Measurements from ENCODE around the gene POLR3H. TPM values are rescaled to one million over a fixed set of nuclear protein-coding genes. Genes with fewer than 3 reads are reported as not detected.
A peak's percentile ranks its signal among the peaks of the same experiment; 100 is the strongest.

The POLR3H gene
- total RNA-seq, 1 donor from 2014 or later: 44.5 TPM

DNA sequence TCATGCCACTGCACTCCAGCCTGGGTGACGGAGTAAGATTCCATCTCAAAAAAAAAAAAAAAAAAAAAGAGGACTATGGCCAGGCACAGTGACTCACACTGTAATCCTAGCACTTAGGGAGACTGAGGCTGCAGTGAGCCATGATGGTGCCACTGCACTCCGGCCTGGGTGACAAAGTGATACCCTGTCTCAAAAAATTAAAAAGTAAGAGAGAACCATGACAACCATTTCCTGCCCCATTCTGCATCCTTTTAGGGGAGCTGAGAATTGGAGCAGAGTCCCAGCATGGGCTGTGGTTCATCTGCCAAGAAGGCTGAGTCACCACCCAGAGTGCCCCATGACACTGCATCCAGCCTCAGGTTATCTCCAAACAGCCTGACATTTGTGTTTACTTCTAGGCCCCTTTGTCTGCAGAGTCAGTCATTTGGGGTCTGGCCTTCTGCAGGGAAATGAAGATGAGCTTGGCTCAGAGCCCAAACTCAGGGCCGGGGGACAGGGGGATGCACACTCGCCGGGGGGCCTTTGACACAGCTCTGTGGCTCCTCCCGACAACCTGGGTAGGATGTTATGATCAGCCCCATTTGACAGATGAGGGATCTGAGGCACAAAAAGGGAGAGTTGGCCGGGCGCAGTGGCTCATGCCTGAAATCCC is 21.3 kb upstream of the POLR3H start:
- peaks cover 29% of the 10 kb centered on the region for H3K4me1 Mint-ChIP-seq (ENCODE audit: low read depth, unreplicated experiment)
- Histone ChIP-seq H3K79me2 (ENCODE audit: insufficient read depth, low read length) (no peaks in the 10 kb centered on the region), H3K27me3 (ENCODE audit: insufficient read depth, low read length) (no peaks in the 10 kb centered on the region), H4K20me1 (ENCODE audit: insufficient read depth, low read length) (no peaks in the 10 kb centered on the region), H3K4me3 (ENCODE audit: insufficient read depth, low read depth, low read length) (no peak overlapping the region), H2AFZ (ENCODE audit: low read depth, low read length) (no peak overlapping the region), H3K27ac (ENCODE audit: low read depth, low read length) (peak overlapping the region; percentile 61), H3K9ac (ENCODE audit: low read length) (no peak overlapping the region), H3K36me3 (ENCODE audit: insufficient read depth, low read length) (no peaks in the 10 kb centered on the region), H3K9me3 (ENCODE audit: insufficient read depth, low read depth, low read length) (no peaks in the 10 kb centered on the region), H3K4me2 (ENCODE audit: low read length) (peak overlapping the region; percentile 44), H3K4me1 (ENCODE audit: insufficient read depth, low read length) (peaks cover 46% of the 10 kb centered on the region)
- H3K36me3 Mint-ChIP-seq (ENCODE audit: low read depth, unreplicated experiment): no peaks in the 10 kb centered on the region
- TF ChIP-seq, protein P1, sequence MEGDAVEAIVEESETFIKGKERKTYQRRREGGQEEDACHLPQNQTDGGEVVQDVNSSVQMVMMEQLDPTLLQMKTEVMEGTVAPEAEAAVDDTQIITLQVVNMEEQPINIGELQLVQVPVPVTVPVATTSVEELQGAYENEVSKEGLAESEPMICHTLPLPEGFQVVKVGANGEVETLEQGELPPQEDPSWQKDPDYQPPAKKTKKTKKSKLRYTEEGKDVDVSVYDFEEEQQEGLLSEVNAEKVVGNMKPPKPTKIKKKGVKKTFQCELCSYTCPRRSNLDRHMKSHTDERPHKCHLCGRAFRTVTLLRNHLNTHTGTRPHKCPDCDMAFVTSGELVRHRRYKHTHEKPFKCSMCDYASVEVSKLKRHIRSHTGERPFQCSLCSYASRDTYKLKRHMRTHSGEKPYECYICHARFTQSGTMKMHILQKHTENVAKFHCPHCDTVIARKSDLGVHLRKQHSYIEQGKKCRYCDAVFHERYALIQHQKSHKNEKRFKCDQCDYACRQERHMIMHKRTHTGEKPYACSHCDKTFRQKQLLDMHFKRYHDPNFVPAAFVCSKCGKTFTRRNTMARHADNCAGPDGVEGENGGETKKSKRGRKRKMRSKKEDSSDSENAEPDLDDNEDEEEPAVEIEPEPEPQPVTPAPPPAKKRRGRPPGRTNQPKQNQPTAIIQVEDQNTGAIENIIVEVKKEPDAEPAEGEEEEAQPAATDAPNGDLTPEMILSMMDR (IDR thresholded peaks at IDR 0.05; ENCODE audit: insufficient read depth, low read depth, low read length): no peak
- TF ChIP-seq EZH2 (IDR thresholded peaks at IDR 0.05; ENCODE audit: insufficient read depth, low read length): no peak
- H3K27ac Mint-ChIP-seq (ENCODE audit: unreplicated experiment): peak overlapping the region; percentile 79
- no peaks in the 10 kb centered on the region for H3K27me3 Mint-ChIP-seq (ENCODE audit: low read depth, unreplicated experiment)
- H3K4me3 Mint-ChIP-seq (ENCODE audit: unreplicated experiment): no peak overlapping the region
- no peaks in the 10 kb centered on the region for H3K9me3 Mint-ChIP-seq (ENCODE audit: unreplicated experiment)
- FAIRE-seq (peak; percentile 55), DNase-seq (ENCODE audit: low read depth) (peak; percentile 81)

DNA sequence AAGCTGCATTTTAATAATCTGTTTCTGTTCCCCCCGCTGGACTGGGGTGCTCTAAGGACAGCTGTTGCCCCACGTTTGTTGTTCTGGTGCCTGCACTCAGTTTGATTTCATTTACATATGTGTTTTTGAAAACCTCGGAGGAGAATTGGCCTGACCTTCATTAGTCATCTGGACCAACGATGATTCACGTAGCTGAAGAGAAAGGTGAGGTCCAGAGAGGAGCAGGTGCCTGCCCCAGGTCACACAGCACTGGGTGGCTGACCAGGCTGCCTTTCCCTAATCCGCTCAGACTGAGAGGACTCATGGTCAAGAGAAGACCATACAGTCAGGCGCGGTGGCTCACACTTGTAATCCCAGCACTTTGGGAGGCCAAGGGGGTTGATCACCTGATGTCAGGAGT is 20.3 kb upstream of the POLR3H start:
- H3K4me3 ChIP-seq (ENCODE audit: insufficient read depth, low read depth, low read length): no peak overlapping the region
- Mint-ChIP-seq H3K4me1 (ENCODE audit: low read depth, unreplicated experiment) (peaks cover 35% of the 10 kb centered on the region), H3K27me3 (ENCODE audit: low read depth, unreplicated experiment) (no peaks in the 10 kb centered on the region), H3K36me3 (ENCODE audit: low read depth, unreplicated experiment) (no peaks in the 10 kb centered on the region), H3K27ac (ENCODE audit: unreplicated experiment) (no peak overlapping the region), H3K9me3 (ENCODE audit: unreplicated experiment) (no peaks in the 10 kb centered on the region), H3K4me3 (ENCODE audit: unreplicated experiment) (no peak overlapping the region)
- no peak overlapping the region for H2AFZ ChIP-seq (ENCODE audit: low read depth, low read length)
- no peak for TF ChIP-seq EZH2 (IDR thresholded peaks at IDR 0.05; ENCODE audit: insufficient read depth, low read length)
- TF ChIP-seq, protein P1 (IDR thresholded peaks at IDR 0.05; ENCODE audit: insufficient read depth, low read depth, low read length): no peak
- no peak for FAIRE-seq
- no peak overlapping the region for H3K9ac ChIP-seq (ENCODE audit: low read length)
- no peak overlapping the region for H3K4me2 ChIP-seq (ENCODE audit: low read length)
- no peak for DNase-seq (ENCODE audit: low read depth)
- H4K20me1 ChIP-seq (ENCODE audit: insufficient read depth, low read length): no peaks in the 10 kb centered on the region
- no peaks in the 10 kb centered on the region for H3K27me3 ChIP-seq (ENCODE audit: insufficient read depth, low read length)
- no peaks in the 10 kb centered on the region for H3K9me3 ChIP-seq (ENCODE audit: insufficient read depth, low read depth, low read length)
- peaks cover 53% of the 10 kb centered on the region for H3K4me1 ChIP-seq (ENCODE audit: insufficient read depth, low read length)
- peak overlapping the region; percentile 25 for H3K27ac ChIP-seq (ENCODE audit: low read depth, low read length)
- H3K36me3 ChIP-seq (ENCODE audit: insufficient read depth, low read length): no peaks in the 10 kb centered on the region
- H3K79me2 ChIP-seq (ENCODE audit: insufficient read depth, low read length): no peaks in the 10 kb centered on the region

GRCh38 chr22:41563051-41563711 is 18.9 kb upstream of the POLR3H start:
- FAIRE-seq: peak; percentile 74
- Mint-ChIP-seq H3K36me3 (ENCODE audit: low read depth, unreplicated experiment) (no peaks in the 10 kb centered on the region), H3K27me3 (ENCODE audit: low read depth, unreplicated experiment) (no peaks in the 10 kb centered on the region), H3K27ac (ENCODE audit: unreplicated experiment) (peak overlapping the region; percentile 71), H3K4me1 (ENCODE audit: low read depth, unreplicated experiment) (peaks cover 35% of the 10 kb centered on the region), H3K4me3 (ENCODE audit: unreplicated experiment) (peak overlapping the region; percentile 82), H3K9me3 (ENCODE audit: unreplicated experiment) (no peaks in the 10 kb centered on the region)
- H3K4me2 ChIP-seq (ENCODE audit: low read length): peak overlapping the region; percentile 79
- peak overlapping the region; percentile 44 for H3K27ac ChIP-seq (ENCODE audit: low read depth, low read length)
- H3K9me3 ChIP-seq (ENCODE audit: insufficient read depth, low read depth, low read length): no peaks in the 10 kb centered on the region
- no peaks in the 10 kb centered on the region for H3K79me2 ChIP-seq (ENCODE audit: insufficient read depth, low read length)
- TF ChIP-seq, protein P1 (IDR thresholded peaks at IDR 0.05; ENCODE audit: insufficient read depth, low read depth, low read length): no peak
- TF ChIP-seq EZH2 (IDR thresholded peaks at IDR 0.05; ENCODE audit: insufficient read depth, low read length): no peak
- H2AFZ ChIP-seq (ENCODE audit: low read depth, low read length): no peak overlapping the region
- H3K9ac ChIP-seq (ENCODE audit: low read length): peak overlapping the region; percentile 40
- H3K27me3 ChIP-seq (ENCODE audit: insufficient read depth, low read length): no peaks in the 10 kb centered on the region
- H3K4me3 ChIP-seq (ENCODE audit: insufficient read depth, low read depth, low read length): peak overlapping the region; percentile 27
- H4K20me1 ChIP-seq (ENCODE audit: insufficient read depth, low read length): no peaks in the 10 kb centered on the region
- no peaks in the 10 kb centered on the region for H3K36me3 ChIP-seq (ENCODE audit: insufficient read depth, low read length)
- H3K4me1 ChIP-seq (ENCODE audit: insufficient read depth, low read length): peaks cover 53% of the 10 kb centered on the region
- DNase-seq (ENCODE audit: low read depth): peak; percentile 80

Measured in astrocyte (in vitro differentiated cells and primary cell).